Right renal cortex interstitium (tissue), 3 donors: ENCODE results near the gene FAM13B. TPM values are rescaled to one million over a fixed set of nuclear protein-coding genes. Genes with fewer than 3 reads are reported as not detected.
A peak's percentile ranks its signal among the peaks of the same experiment; 100 is the strongest.
"Not testable (repeated sequence)": the region's sequence is repeated elsewhere in the genome, so short reads cannot be mapped to it uniquely, and the experiment has no call there.

ENCODE experiments used
- DNase-seq, 3 donors: peaks; one replicate each; pipeline ENCODE4 v3.0.0-alpha.2; 2013; ENCODE audit warnings: low read depth in 3 of 3, low spot score in 2 of 3
- polyA plus RNA-seq, 3 donors: library from polyadenylated mRNA; unstranded; fragments of 120-200 nt; gene quantifications; one replicate each; pipeline ENCODE4 v1.2.1, GENCODE V29; 2013; ENCODE audit not compliant: insufficient read length in 3 of 3

FAM13B gene
- polyA plus RNA-seq = 10 to 100 TPM; 52.5 to 56.2 (median 52.8) TPM

GRCh38 chr5:138032572-138033385 lies at the start of gene FAM13B:
Gene FAM13B, minus strand, starts transcription at chr5:138033079. Its CDS starts 13,968 bp downstream, at chr5:138019111.
- DNase-seq = peak; percentile 55 to 56 (median 55)

- DNase-seq = no peak
Measured at GRCh38 chr5:138082033-138082432, 49.2 kb upstream of the FAM13B start.

- no peak for DNase-seq
Measured at GRCh38 chr5:138078006-138078643, 45.2 kb upstream of the FAM13B start.

GRCh38 chr5:138077064-138077696 lies 44.3 kb upstream of the FAM13B start:
- DNase-seq = peak in 1 of 3 donors; percentile 31

- not testable (repeated sequence) for DNase-seq
Measured at GRCh38 chr5:138070026-138070425, 37.1 kb upstream of the FAM13B start.

- peak in 1 of 3 donors; percentile 16 for DNase-seq
Measured at GRCh38 chr5:138068742-138069600, 36.1 kb upstream of the FAM13B start.

GRCh38 chr5:138067945-138068344 lies 35.1 kb upstream of the FAM13B start:
- DNase-seq = no peak

GRCh38 chr5:138065102-138065501 lies 32.2 kb upstream of the FAM13B start:
- DNase-seq = no peak

GRCh38 chr5:138064526-138064925 lies 31.6 kb upstream of the FAM13B start:
- no peak for DNase-seq

GRCh38 chr5:138054847-138055558 lies 22.1 kb upstream of the FAM13B start:
- no peak for DNase-seq

- DNase-seq = no peak
Measured at GRCh38 chr5:138054206-138054605, 21.3 kb upstream of the FAM13B start.

GRCh38 chr5:138053554-138053953 lies 20.7 kb upstream of the FAM13B start:
- no peak for DNase-seq

- not testable (repeated sequence) for DNase-seq
Measured at GRCh38 chr5:138052718-138053117, 19.8 kb upstream of the FAM13B start.

GRCh38 chr5:138051441-138052296 lies 18.8 kb upstream of the FAM13B start:
- DNase-seq = no peak

GRCh38 chr5:138045283-138045682 lies 12.4 kb upstream of the FAM13B start:
- DNase-seq = not testable (repeated sequence)

GRCh38 chr5:138038826-138039225 lies 5.9 kb upstream of the FAM13B start:
- no peak for DNase-seq

- DNase-seq = no peak
Measured at GRCh38 chr5:138037907-138038633, 5.2 kb upstream of the FAM13B start.

- DNase-seq = no peak
Measured at GRCh38 chr5:138037271-138037670, 4.4 kb upstream of the FAM13B start.
